Peyer's patch (tissue), 4 donors: ENCODE data around the gene ETS2. TPM values are rescaled to one million over a fixed set of nuclear protein-coding genes. Genes with fewer than 3 reads are reported as not detected.
"Not testable (repeated sequence)": the region's sequence is repeated elsewhere in the genome, so short reads cannot be mapped to it uniquely, and the experiment has no call there.

Source experiments
- DNase-seq, 3 donors: peaks; one replicate each; pipeline ENCODE4 v3.0.0-alpha.2; 2017 to 2019
- H3K27ac ChIP-seq, 4 donors: fragments of 200-600 bp; sonication (generic); one replicate each; pipeline ENCODE4 v1.5.1; 2016 to 2019
- H3K27me3 ChIP-seq, 2 donors: fragments of 200-600 bp; sonication (generic); one replicate each; pipeline ENCODE4 v1.5.1; 2019
- H3K36me3 ChIP-seq, 3 donors: fragments of 200-600 bp; sonication (generic); one replicate each; pipeline ENCODE4 v1.5.1; 2016 to 2019
- H3K4me1 ChIP-seq, 4 donors: fragments of 200-600 bp; sonication (generic); one replicate each; pipeline ENCODE4 v1.5.1; 2016 to 2019
- H3K4me3 ChIP-seq, 4 donors: fragments of 200-600 bp; sonication (generic); 1 replicate in 3 of 4; 2 replicates in 1 of 4; pipeline ENCODE4 v1.5.1; 2016 to 2019; ENCODE audit warnings: mild to moderate bottlenecking in 1 of 4
- H3K9me3 ChIP-seq, 4 donors: fragments of 200-600 bp; sonication (generic); one replicate each; pipeline ENCODE4 v1.5.1; 2016 to 2019; ENCODE audit warnings: mild to moderate bottlenecking in 1 of 4
- CTCF ChIP-seq, 6 experiments: fragments of 450-650 bp in 4 of 6; fragments of 200-600 bp in 2 of 6; sonication (generic) in 1 of 6; IDR thresholded peaks; one replicate each; pipeline ENCODE4 v1.5.1; 2017 to 2019; ENCODE audit warnings: antibody characterized with exemption in 6 of 6, mild to moderate bottlenecking in 3 of 6, moderate library complexity in 1 of 6
- POLR2A ChIP-seq, 2 donors: fragments of 450-650 bp; IDR thresholded peaks; one replicate each; pipeline ENCODE4 v1.5.1; 2017; ENCODE audit warnings: antibody characterized with exemption in 2 of 2, mild to moderate bottlenecking in 2 of 2, moderate library complexity in 2 of 2
- total RNA-seq, 4 donors: library from RNA; depleted of rRNA; stranded (reverse); fragments of >200 nt; gene quantifications; one replicate each; pipeline ENCODE4 v1.1.0, GENCODE V29; 2016

The ETS2 gene
- total RNA-seq, 4 donors from 2014 or later: 127 to 186 (median 147) TPM

- Histone ChIP-seq H3K27me3 (no peaks in the 10 kb centered on the region), H3K27ac (no peak overlapping the region), H3K9me3 (no peaks in the 10 kb centered on the region), H3K36me3 (no peaks in the 10 kb centered on the region), H3K4me3 (no peak overlapping the region), H3K4me1 (no peaks in the 10 kb centered on the region)
- TF ChIP-seq POLR2A (IDR thresholded peaks at IDR 0.05): no peak
- no peak for TF ChIP-seq CTCF (IDR thresholded peaks at IDR 0.05)
- no peak for DNase-seq
These were observed 37.6 kb downstream of the ETS2 start for GRCh38 chr21:38843379-38843778.

- H3K4me3 ChIP-seq: no peak overlapping the region
- H3K36me3 ChIP-seq: no peaks in the 10 kb centered on the region
- H3K27me3 ChIP-seq: no peaks in the 10 kb centered on the region
- no peak for TF ChIP-seq CTCF (IDR thresholded peaks at IDR 0.05)
- no peak for TF ChIP-seq POLR2A (IDR thresholded peaks at IDR 0.05)
- no peak overlapping the region for H3K27ac ChIP-seq
- no peaks in the 10 kb centered on the region for H3K4me1 ChIP-seq
- no peak for DNase-seq
- no peaks in the 10 kb centered on the region for H3K9me3 ChIP-seq
These were observed 38.2 kb downstream of the ETS2 start for GRCh38 chr21:38843806-38844503.

GRCh38 chr21:38845374-38845773 lies 39.6 kb downstream of the ETS2 start:
- H3K9me3 ChIP-seq, DNase-seq, H3K4me3 ChIP-seq, H3K36me3 ChIP-seq, H3K27ac ChIP-seq, H3K4me1 ChIP-seq, H3K27me3 ChIP-seq: not testable (repeated sequence)

GRCh38 chr21:38847556-38847955 lies 41.8 kb downstream of the ETS2 start:
- Histone ChIP-seq H3K27ac (no peak overlapping the region), H3K4me3 (no peak overlapping the region)

GRCh38 chr21:38848187-38848609 lies 42.5 kb downstream of the ETS2 start:
- H3K4me1 ChIP-seq: no peaks in the 10 kb centered on the region
- no peak overlapping the region for H3K4me3 ChIP-seq
- H3K27ac ChIP-seq: no peak overlapping the region
- no peak for DNase-seq
- no peaks in the 10 kb centered on the region for H3K36me3 ChIP-seq
- no peaks in the 10 kb centered on the region for H3K9me3 ChIP-seq
- TF ChIP-seq CTCF (IDR thresholded peaks at IDR 0.05): no peak
- TF ChIP-seq POLR2A (IDR thresholded peaks at IDR 0.05): no peak
- H3K27me3 ChIP-seq: no peaks in the 10 kb centered on the region

More at GRCh38 chr21:38847556-38847955, 41.8 kb downstream of the ETS2 start:
- Histone ChIP-seq H3K27me3 (no peaks in the 10 kb centered on the region), H3K4me1 (no peaks in the 10 kb centered on the region), H3K36me3 (no peaks in the 10 kb centered on the region), H3K9me3 (no peaks in the 10 kb centered on the region)
- no peak for TF ChIP-seq POLR2A (IDR thresholded peaks at IDR 0.05)
- no peak for TF ChIP-seq CTCF (IDR thresholded peaks at IDR 0.05)
- DNase-seq: no peak

- no peak for TF ChIP-seq POLR2A (IDR thresholded peaks at IDR 0.05)
- TF ChIP-seq CTCF (IDR thresholded peaks at IDR 0.05): no peak
- H3K27ac ChIP-seq: peak overlapping the region in 2 of 4 donors; percentile 9 to 28
- H3K36me3 ChIP-seq: no peaks in the 10 kb centered on the region
- DNase-seq: no peak
- H3K4me1 ChIP-seq: no peaks in the 10 kb centered on the region
- no peak overlapping the region for H3K4me3 ChIP-seq
- H3K9me3 ChIP-seq: no peaks in the 10 kb centered on the region
- no peaks in the 10 kb centered on the region for H3K27me3 ChIP-seq
These were observed 44.0 kb downstream of the ETS2 start for GRCh38 chr21:38849776-38850175.
